A549 (cell line): ENCODE measurements around the gene CNTN1. TPM values are rescaled to one million over a fixed set of nuclear protein-coding genes. Genes with fewer than 3 reads are reported as not detected.

Source experiments
- ATAC-seq, 2 experiments: fragments of 200-7000 bp in 1 of 2; fragments of >200 bp in 1 of 2; cut with Nextera tagmentation in 1 of 2; cut with Tn5 transposase in 1 of 2; 3 replicates each; pipeline versions ENCODE4 v1.8.0 to v1.9.1; 2018 to 2020; ENCODE audit warnings: mild to moderate bottlenecking in 1 of 2, moderate library complexity in 1 of 2
- CTCF ChIA-PET: fragments of 300-600 bp; sonication (Branson Sonifier 250); formaldehyde crosslinking; extraction: SDS; loops from one replicate; lab custom pipeline; 2021; ENCODE audit warnings: antibody characterized with exemption, inconsistent platforms; lab: Yijun Ruan, JAX
- POLR2A ChIA-PET: fragments of 350-600 bp; formaldehyde crosslinking; extraction: SDS; loops from one replicate; lab custom pipeline; 2021; ENCODE audit warnings: antibody characterized with exemption, inconsistent platforms; lab: Yijun Ruan, JAX
- DNase-seq, 2 experiments: peaks; one replicate each; pipeline versions ENCODE4 v3.0.0 to v3.0.0-alpha.2; 2011 to 2016; ENCODE audit warnings: low read depth in 1 of 2, low spot score in 1 of 2
- FAIRE-seq: peaks from 2 replicates; lab custom pipeline; 2011; peaks lifted over from hg19 to GRCh38; lab: Jason Lieb, UNC
- H3K27ac ChIP-seq, 2 experiments: fragments of >200 bp; sonication (Bioruptor Twin); formaldehyde crosslinking; 3 replicates each; pipeline ENCODE4 v1.5.1; 2016 to 2017
- H3K4me1 ChIP-seq: fragments of >200 bp; sonication (Bioruptor Twin); formaldehyde crosslinking; 3 replicates; pipeline ENCODE4 v1.6.1; 2016
- H3K4me2 ChIP-seq: fragments of >200 bp; sonication (Bioruptor Twin); formaldehyde crosslinking; 3 replicates; pipeline ENCODE4 v1.6.1; 2016
- H3K4me3 ChIP-seq: fragments of >200 bp; sonication (Bioruptor Twin); formaldehyde crosslinking; 3 replicates; pipeline ENCODE4 v1.5.1; 2016
- H3K9me3 ChIP-seq: fragments of >200 bp; sonication (Bioruptor Twin); formaldehyde crosslinking; 3 replicates; pipeline ENCODE4 v1.6.1; 2016
- CEBPB ChIP-seq, 2 experiments: fragments of >200 bp in 1 of 2; sonication (Bioruptor Twin) in 1 of 2; formaldehyde crosslinking in 1 of 2; IDR thresholded peaks; 2 replicates each; pipeline ENCODE4 v1.6.1; 2012 to 2016
- CHD4 ChIP-seq: fragments of 200-600 bp; sonication (generic); IDR thresholded peaks from 2 replicates; pipeline ENCODE4 v1.6.1; 2016; ENCODE audit warnings: antibody characterized with exemption, mild to moderate bottlenecking, borderline replicate concordance
- E2F6 ChIP-seq: IDR thresholded peaks from 2 replicates; pipeline ENCODE4 v1.6.1; 2012; ENCODE audit warnings: low read depth, borderline replicate concordance
- EHF ChIP-seq: fragments of 250-450 bp; sonication (Bioruptor Pico); IDR thresholded peaks from 2 replicates; pipeline ENCODE4 v1.5.0; 2020; ENCODE audit warnings: mild to moderate bottlenecking
- EHMT2 ChIP-seq: fragments of 200-600 bp; sonication (generic); IDR thresholded peaks from 2 replicates; pipeline ENCODE4 v1.6.1; 2016; ENCODE audit warnings: antibody characterized with exemption, low read depth, mild to moderate bottlenecking, moderate library complexity
- ELK1 ChIP-seq: fragments of 150-350 bp; IDR thresholded peaks from 2 replicates; pipeline ENCODE4 v1.6.1; 2014; ENCODE audit warnings: low read depth, mild to moderate bottlenecking, low read length
- ESRRA ChIP-seq: fragments of 150-350 bp; IDR thresholded peaks from 2 replicates; pipeline ENCODE4 v1.6.1; 2014; ENCODE audit warnings: mild to moderate bottlenecking, low read length, borderline replicate concordance
- FOSB ChIP-seq: fragments of 250-450 bp; sonication (Bioruptor Pico); IDR thresholded peaks from 2 replicates; pipeline ENCODE4 v1.5.0; 2020; ENCODE audit warnings: mild to moderate bottlenecking, moderate library complexity
- FOSL2 ChIP-seq, 2 experiments: fragments of 450-650 bp in 1 of 2; fragments of >200 bp in 1 of 2; sonication (Bioruptor Twin) in 1 of 2; formaldehyde crosslinking; IDR thresholded peaks; 2 replicates each; pipeline versions ENCODE4 v1.5.0 to v1.6.1; 2016 to 2020; ENCODE audit warnings: mild to moderate bottlenecking in 1 of 2, moderate library complexity in 1 of 2
- HEYL ChIP-seq: fragments of 250-450 bp; sonication (Bioruptor Pico); IDR thresholded peaks from 2 replicates; pipeline ENCODE4 v1.8.0; 2021; ENCODE audit warnings: mild to moderate bottlenecking, moderate library complexity
- HMGXB4 ChIP-seq: fragments of 250-450 bp; sonication (Bioruptor Pico); IDR thresholded peaks from 2 replicates; pipeline ENCODE4 v1.5.0; 2021; ENCODE audit warnings: mild to moderate bottlenecking, moderate library complexity, borderline replicate concordance
- HOXA7 ChIP-seq: fragments of 250-450 bp; sonication (Bioruptor Pico); IDR thresholded peaks from 2 replicates; pipeline ENCODE4 v1.5.0; 2020; ENCODE audit warnings: mild to moderate bottlenecking, moderate library complexity
- HOXB13 ChIP-seq: fragments of 250-450 bp; sonication (Bioruptor Pico); IDR thresholded peaks from 2 replicates; pipeline ENCODE4 v1.5.0; 2020; ENCODE audit warnings: low read depth, mild to moderate bottlenecking, moderate library complexity
- JUNB ChIP-seq: fragments of >200 bp; sonication (Bioruptor Twin); formaldehyde crosslinking; IDR thresholded peaks from 2 replicates; pipeline ENCODE4 v1.6.1; 2016
- KDM5A ChIP-seq: fragments of 200-600 bp; sonication (generic); IDR thresholded peaks from 2 replicates; pipeline ENCODE4 v1.6.1; 2016; ENCODE audit warnings: antibody characterized with exemption, mild to moderate bottlenecking
- POLR2AphosphoS2 ChIP-seq: conservative IDR thresholded peaks from 2 replicates; pipeline ENCODE4 v1.6.1; 2012; ENCODE audit warnings: low read length, improper control_type of control experiment, inconsistent platforms
- RNF2 ChIP-seq: fragments of 200-600 bp; sonication (generic); IDR thresholded peaks from 2 replicates; pipeline ENCODE4 v1.6.1; 2016; ENCODE audit warnings: low read depth, mild to moderate bottlenecking, antibody characterized with exemption, moderate library complexity, borderline replicate concordance
- ZFP36 ChIP-seq: fragments of 450-650 bp; IDR thresholded peaks from 2 replicates; pipeline ENCODE4 v1.6.1; 2014; ENCODE audit warnings: borderline replicate concordance; ENCODE audit not compliant: partially characterized antibody
- ZNF302 ChIP-seq: fragments of 250-450 bp; sonication (Bioruptor Pico); IDR thresholded peaks from 2 replicates; pipeline ENCODE4 v1.9.0; 2021; ENCODE audit warnings: inconsistent platforms, mild to moderate bottlenecking, moderate library complexity
- WGBS: methylation state at CpG from one replicate; pipeline ENCODE4 v1.1.6; 2017; ENCODE audit errors: missing lambda C conversion rate; 5-methylcytosine and 5-hydroxymethylcytosine counted together
- polyA plus RNA-seq, 4 experiments: library from polyadenylated mRNA; depleted of rRNA in 3 of 4; stranded (reverse); fragments of >200 nt; fragmentation: RNase III in 1 of 4; extraction: RNeasy Plus Mini Kit Qiagen cat#74134 plus additional on column Dnase treatment in 1 of 4; gene quantifications; 2 replicates in 3 of 4; 3 replicates in 1 of 4; pipeline ENCODE4 v1.2.3, GENCODE V29; 2011 to 2017
- TF ChIP-seq, protein P1 (sequence below): fragments of 200-600 bp; sonication (generic); IDR thresholded peaks from 2 replicates; pipeline ENCODE4 v1.6.1; 2016; ENCODE audit warnings: antibody characterized with exemption, mild to moderate bottlenecking, moderate library complexity
- TF ChIP-seq, protein P2 (sequence below): fragments of >200 bp; sonication (Bioruptor Twin); formaldehyde crosslinking; IDR thresholded peaks from 3 replicates; pipeline ENCODE4 v1.5.1; 2016
- TF ChIP-seq, protein P3 (sequence below): fragments of 250-450 bp; sonication (Bioruptor Pico); IDR thresholded peaks from 2 replicates; pipeline ENCODE4 v1.5.0; 2020; ENCODE audit warnings: low read depth, mild to moderate bottlenecking, moderate library complexity

The CNTN1 gene
- polyA plus RNA-seq, 2 of the 4 experiments (the other 2 are of a cell fraction), result 69.7 to 175 TPM

DNA sequence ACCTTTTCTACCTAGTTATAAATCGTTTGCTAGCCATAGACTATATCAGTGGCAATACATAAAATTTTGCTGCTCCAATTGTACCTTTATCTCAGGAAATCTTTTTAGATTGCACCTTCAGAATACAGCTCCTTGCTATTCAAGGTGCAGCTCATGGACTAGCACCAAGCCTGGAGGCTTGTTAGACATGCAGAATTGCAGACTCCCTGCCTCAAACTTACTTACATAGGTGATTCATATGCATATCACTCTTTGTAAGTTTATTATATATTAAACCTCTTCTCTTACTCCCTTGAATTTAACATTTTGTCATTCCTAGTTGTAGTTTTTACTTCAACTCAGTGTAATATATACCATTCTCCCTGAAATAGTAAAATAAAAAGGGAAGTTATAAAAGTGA, 300.4 kb downstream of the CNTN1 start:
- H3K4me3 ChIP-seq, result no peak overlapping the region
- ChIA-PET CTCF (interaction anchor here (0.5 kb wide), 1 partner anchor 28 kb away, joined by 3 read pairs; no protein-coding TSS in a partner anchor), POLR2A (no interaction called here)
- WGBS, result 59% methylated on average over 1 of the region's 1 CpG
- no peak overlapping the region for H3K4me2 ChIP-seq
- TF ChIP-seq, protein P1, sequence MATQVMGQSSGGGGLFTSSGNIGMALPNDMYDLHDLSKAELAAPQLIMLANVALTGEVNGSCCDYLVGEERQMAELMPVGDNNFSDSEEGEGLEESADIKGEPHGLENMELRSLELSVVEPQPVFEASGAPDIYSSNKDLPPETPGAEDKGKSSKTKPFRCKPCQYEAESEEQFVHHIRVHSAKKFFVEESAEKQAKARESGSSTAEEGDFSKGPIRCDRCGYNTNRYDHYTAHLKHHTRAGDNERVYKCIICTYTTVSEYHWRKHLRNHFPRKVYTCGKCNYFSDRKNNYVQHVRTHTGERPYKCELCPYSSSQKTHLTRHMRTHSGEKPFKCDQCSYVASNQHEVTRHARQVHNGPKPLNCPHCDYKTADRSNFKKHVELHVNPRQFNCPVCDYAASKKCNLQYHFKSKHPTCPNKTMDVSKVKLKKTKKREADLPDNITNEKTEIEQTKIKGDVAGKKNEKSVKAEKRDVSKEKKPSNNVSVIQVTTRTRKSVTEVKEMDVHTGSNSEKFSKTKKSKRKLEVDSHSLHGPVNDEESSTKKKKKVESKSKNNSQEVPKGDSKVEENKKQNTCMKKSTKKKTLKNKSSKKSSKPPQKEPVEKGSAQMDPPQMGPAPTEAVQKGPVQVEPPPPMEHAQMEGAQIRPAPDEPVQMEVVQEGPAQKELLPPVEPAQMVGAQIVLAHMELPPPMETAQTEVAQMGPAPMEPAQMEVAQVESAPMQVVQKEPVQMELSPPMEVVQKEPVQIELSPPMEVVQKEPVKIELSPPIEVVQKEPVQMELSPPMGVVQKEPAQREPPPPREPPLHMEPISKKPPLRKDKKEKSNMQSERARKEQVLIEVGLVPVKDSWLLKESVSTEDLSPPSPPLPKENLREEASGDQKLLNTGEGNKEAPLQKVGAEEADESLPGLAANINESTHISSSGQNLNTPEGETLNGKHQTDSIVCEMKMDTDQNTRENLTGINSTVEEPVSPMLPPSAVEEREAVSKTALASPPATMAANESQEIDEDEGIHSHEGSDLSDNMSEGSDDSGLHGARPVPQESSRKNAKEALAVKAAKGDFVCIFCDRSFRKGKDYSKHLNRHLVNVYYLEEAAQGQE, result no peak
- no peak for TF ChIP-seq JUNB
- TF ChIP-seq POLR2AphosphoS2, result no peak
- no peak for TF ChIP-seq FOSB
- no peak for TF ChIP-seq HOXB13
- TF ChIP-seq RNF2, result no peak
- TF ChIP-seq, protein P2, sequence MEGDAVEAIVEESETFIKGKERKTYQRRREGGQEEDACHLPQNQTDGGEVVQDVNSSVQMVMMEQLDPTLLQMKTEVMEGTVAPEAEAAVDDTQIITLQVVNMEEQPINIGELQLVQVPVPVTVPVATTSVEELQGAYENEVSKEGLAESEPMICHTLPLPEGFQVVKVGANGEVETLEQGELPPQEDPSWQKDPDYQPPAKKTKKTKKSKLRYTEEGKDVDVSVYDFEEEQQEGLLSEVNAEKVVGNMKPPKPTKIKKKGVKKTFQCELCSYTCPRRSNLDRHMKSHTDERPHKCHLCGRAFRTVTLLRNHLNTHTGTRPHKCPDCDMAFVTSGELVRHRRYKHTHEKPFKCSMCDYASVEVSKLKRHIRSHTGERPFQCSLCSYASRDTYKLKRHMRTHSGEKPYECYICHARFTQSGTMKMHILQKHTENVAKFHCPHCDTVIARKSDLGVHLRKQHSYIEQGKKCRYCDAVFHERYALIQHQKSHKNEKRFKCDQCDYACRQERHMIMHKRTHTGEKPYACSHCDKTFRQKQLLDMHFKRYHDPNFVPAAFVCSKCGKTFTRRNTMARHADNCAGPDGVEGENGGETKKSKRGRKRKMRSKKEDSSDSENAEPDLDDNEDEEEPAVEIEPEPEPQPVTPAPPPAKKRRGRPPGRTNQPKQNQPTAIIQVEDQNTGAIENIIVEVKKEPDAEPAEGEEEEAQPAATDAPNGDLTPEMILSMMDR, result no peak
- TF ChIP-seq ELK1, result no peak
- no peak for TF ChIP-seq CEBPB (IDR thresholded peaks at IDR 0.05)
- TF ChIP-seq E2F6, result no peak
- TF ChIP-seq HOXA7 (CRISPR knock-in tag), result no peak
- no peak for TF ChIP-seq ZFP36
- TF ChIP-seq EHF, result no peak
- TF ChIP-seq FOSL2 (IDR thresholded peaks at IDR 0.05), result no peak
- no peak for TF ChIP-seq FOSL2 (CRISPR knock-in tag; IDR thresholded peaks at IDR 0.05)
- TF ChIP-seq HEYL (CRISPR knock-in tag), result no peak
- DNase-seq, result no peak
- FAIRE-seq, result no peak
- 0 out of 3 replicates have a peak, but pooled peaks cover 4% of the 10 kb centered on the region for H3K4me1 ChIP-seq
- H3K9me3 ChIP-seq, result no peaks in the 10 kb centered on the region
- no peak overlapping the region for H3K27ac ChIP-seq
- ATAC-seq, result no peak

GRCh38 chr12:40993158-40993557, 300.9 kb downstream of the CNTN1 start:
- FAIRE-seq (no peak), ATAC-seq (no peak), DNase-seq (no peak)
- Histone ChIP-seq H3K4me3 (no peak overlapping the region), H3K4me2 (no peak overlapping the region), H3K4me1 (0 out of 3 replicates have a peak, but pooled peaks cover 4% of the 10 kb centered on the region), H3K27ac (no peak overlapping the region), H3K9me3 (no peaks in the 10 kb centered on the region)
- ChIA-PET POLR2A (no interaction called here), CTCF (no interaction called here)
- WGBS, result 83% methylated on average over 3 of the region's 3 CpGs
- TF ChIP-seq CHD4, result no peak
- TF ChIP-seq, protein P3, sequence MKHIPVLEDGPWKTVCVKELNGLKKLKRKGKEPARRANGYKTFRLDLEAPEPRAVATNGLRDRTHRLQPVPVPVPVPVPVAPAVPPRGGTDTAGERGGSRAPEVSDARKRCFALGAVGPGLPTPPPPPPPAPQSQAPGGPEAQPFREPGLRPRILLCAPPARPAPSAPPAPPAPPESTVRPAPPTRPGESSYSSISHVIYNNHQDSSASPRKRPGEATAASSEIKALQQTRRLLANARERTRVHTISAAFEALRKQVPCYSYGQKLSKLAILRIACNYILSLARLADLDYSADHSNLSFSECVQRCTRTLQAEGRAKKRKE, result no peak
- TF ChIP-seq KDM5A, result no peak
- TF ChIP-seq HOXB13, result no peak
- no peak for TF ChIP-seq ZNF302 (CRISPR knock-in tag)
- TF ChIP-seq EHMT2, result no peak
- TF ChIP-seq, protein P2, result no peak
- no peak for TF ChIP-seq ESRRA
- TF ChIP-seq HMGXB4 (CRISPR knock-in tag), result no peak
